ENCODE data around the gene CUEDC1.

The CUEDC1 gene

DNA sequence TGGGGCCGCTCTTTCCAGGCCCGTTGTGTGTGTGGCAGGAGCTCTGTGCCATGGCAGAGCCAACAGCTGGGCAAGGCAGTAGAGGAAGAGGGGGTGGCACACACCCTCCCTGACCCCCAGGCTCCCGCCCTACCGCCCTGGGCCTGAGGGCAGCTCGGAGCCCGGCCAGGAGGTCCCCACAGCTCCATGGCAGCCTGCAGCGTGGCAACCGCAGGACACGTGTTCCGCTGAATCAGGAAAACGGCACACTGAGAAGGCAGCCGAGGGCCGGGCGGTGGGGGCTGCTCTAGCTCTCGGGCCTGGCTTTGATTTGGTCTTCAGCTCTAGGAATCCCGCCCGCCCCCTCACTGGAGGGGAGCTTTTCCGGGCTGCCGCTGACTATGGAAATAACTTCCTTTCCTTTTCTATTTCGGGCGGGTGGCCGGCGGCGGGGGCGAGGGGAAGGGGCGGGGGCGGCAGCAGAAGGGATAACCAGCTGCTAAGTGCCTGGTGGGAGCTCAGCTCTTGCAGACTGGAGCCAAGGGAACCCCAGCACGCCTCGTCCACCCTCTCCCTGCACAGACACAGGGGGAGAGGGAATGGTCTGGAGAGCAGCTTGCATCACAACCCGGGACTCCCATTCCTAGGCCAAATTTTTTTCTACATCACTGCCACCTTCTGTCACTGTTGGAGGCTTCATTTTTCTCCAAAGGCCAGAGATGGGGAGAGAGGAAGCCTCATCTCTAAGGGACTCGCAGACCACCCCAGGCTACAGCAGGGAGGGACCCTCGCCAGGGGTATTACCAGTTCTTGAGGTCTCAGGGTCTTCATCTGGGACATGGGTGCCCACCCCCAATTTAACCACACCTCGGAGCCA lies 80.5 kb downstream of the CUEDC1 start:
- peak; percentile 98 for DNase-seq

- no peak for DNase-seq
Measured at GRCh38 chr17:57874058-57874419, 81.2 kb downstream of the CUEDC1 start.

DNA sequence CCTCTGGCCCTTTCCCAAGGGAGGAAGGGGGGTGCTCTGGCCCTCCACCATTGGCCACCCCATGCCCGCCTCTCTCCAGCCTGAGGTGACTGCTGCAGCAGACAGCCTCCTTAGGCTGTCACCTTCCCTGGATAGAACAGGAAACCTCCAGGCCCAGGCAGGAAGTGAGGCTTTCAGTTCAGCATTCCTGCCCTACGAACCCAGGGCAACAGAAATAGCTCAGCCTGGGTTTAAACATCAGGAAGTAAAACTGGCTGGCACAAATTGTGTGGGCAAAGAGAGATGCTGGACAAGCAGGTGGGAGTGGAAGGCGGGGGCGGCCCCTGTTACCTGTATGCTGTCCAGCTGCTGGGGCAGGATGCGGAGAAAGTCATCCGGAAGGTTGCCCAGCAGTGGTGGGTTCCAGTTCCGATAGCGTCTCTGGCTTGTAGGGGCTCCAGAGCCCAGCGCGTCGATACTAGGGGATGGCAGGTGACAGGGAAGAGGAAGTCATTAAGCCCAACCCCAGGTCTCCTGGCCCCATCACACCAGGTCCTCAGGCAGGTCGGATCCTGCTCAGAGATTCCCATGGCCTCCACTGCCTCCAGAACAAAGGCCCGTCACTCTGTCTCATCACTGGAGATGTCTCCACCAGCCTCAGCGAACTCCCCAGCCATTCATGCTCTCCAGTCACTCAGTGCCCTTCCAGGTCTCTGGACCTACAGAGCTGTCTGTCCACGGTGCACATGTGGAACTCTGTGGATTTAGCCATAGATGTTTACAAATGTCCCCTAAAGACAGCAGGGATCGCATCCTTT lies 81.8 kb downstream of the CUEDC1 start:
- no peak for DNase-seq

DNA sequence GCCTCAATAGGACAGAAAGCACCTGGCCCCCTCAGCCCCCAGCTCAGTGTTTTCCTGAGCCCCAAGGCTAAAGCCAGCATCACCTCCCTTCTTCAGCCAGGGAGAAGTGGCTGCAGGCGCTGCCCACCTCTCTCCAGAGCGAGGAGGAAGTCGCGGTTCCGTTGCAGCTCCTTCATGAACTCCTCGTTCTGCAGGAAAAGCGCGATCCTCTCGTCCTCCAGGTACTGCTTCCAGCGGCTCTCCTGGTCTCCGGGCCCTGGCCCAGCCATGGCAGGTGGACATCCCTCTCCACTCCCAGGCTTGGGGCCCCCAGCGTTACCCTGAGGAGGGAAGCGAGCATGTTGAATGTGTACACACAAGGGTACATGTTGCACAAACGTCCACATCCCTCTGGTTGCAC lies 82.7 kb downstream of the CUEDC1 start:
- no peak for DNase-seq

- DNase-seq: no peak
Measured at GRCh38 chr17:57871863-57872262, 83.3 kb downstream of the CUEDC1 start.

DNA sequence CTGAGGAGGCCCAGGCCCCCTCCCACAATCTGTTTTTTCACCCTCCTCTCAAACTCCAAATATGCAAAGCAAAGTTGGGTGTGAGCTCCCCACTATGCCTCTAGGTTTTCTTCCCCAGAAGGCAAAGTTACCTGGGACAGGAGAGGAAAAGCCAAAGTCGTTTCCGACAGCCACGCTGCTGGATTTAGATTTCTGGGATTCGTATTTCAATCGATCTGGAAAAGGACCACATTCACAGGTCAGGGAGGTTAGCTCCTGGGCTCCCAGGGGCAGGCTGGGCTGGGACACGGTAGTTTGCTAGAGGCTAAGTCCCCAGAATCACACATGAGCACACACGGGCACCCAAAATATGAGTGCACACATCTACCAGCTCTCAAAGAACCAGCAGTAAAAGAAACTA lies 84.1 kb downstream of the CUEDC1 start:
- DNase-seq: no peak

DNA sequence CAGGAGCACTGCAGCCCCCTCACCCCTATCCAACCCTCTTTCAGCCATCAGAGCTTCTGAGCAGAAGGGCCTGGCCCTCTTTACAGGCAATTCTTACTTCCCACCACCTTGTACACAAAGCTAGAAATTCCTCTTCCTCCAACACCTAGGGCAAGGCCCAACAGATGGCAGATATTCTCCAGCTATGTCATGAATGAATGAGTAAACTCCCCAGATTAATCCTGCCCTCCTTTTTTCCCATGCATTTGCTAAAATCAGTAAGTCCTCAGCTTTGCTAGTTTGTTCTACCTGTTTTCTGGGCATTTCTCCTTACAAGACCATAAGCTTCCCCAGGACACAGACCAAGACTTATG lies 85.0 kb downstream of the CUEDC1 start:
- DNase-seq: peak; percentile 48

DNA sequence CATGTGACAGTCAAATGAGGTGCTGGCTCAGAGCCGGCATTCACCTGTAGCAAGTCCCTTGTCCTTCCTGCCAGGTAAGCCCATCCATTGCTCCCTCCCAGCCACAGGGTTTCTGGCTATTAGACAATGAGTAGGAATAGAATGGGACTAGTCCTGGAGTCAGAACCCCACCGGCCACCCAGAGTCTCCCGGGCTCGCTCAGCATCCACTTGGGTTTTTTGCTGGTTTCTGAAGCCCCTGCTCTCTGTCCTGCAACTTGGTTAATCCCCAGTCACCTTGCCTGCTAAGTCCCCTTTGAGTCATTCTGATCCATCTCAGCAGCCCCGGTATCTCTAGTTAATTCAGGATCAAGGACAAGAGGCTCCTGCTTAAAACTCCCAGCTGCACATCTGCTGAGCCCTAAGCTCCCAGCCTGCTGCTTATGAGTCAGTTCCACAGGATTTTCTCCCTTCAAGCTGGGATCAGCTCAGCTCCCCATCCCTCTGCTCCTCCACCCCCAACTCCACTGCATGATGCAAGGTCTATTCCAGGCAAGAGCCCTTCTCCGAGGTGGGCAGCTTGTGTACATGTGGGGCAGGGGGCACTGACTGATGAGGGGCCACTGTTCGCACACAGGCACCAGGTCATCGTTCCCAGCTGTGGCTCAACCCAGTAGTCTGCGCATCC lies 85.5 kb downstream of the CUEDC1 start:
- DNase-seq: peak; percentile 93

- no peak for DNase-seq
Measured at GRCh38 chr17:57868910-57869616, 86.1 kb downstream of the CUEDC1 start.

GRCh38 chr17:57868007-57868909 lies 87.0 kb downstream of the CUEDC1 start:
- peak; percentile 93 for DNase-seq

DNA sequence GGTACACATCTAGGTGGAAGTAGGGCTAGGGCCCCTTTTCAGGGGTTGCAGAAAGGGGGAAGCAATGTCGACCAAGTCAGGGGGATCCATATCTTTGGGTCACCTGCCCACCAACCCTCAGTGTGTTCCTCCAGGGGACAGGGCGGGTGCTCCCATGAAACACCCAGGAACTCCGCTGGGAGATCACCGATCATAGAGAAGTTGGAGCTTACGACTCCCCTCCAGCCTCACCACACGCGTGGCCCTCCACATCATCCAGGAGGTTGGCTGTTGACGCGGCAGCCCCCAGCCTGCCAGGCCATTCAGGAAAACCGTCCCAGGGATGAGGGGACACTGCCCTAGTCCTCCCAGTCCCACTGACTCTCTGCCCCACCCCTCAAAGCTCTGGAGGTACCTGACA lies 88.1 kb downstream of the CUEDC1 start:
- DNase-seq: no peak

- DNase-seq: no peak
Measured at GRCh38 chr17:57866723-57867122, 88.5 kb downstream of the CUEDC1 start.

- DNase-seq: no peak
Measured at GRCh38 chr17:57866319-57866718, 88.9 kb downstream of the CUEDC1 start.

- DNase-seq: no peak
Measured at GRCh38 chr17:57864273-57864672, 90.9 kb downstream of the CUEDC1 start.

DNA sequence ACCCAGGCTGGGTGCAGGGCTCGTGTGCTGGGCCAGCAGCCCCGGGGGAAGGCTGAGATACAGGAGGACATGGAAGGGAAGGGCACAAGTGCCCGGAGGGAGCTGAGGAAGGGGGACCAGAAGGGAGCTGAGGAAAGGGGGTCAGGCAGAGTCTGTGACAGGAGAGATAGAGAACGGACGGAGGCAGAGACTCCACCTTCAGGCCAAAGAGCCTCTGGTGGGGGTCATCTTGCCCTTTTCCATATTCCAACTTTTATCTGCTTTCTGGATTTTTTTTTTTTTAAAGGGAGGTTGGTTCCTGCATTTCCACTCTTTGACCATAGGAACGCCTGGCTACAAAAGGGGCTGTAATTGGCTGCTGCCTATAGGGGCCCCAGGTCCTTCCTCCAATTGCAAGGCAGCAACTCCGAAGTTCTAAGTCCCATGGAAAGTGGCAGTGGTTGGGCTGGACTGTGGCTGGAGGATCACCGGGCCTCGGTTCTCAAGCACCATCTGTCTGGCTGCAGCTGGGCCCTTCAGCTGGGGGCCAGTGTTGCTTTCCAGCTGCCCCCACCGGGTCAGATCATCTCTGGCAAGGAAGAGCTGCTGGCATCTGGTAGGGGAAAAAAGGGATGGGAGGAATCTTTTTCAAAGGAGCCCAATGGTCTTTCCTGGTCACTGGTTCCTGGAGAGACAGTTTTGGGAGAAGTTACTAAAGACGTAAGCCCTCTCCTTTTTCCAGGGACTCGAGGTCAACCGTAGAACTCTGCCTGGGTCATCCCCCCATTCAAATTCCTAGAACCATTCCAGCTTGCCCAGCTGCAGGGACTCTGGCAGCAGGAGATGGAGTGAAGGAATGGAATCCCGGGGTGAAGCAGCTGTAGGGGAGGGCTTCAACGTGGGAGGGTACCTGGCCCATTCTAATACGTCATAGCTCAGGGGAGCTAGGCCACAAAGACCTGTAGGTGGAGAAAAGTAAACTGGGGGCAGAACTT lies 92.2 kb downstream of the CUEDC1 start:
- no peak for DNase-seq

GRCh38 chr17:57861790-57862693 lies 93.2 kb downstream of the CUEDC1 start:
- no peak for DNase-seq

- DNase-seq: no peak
Measured at GRCh38 chr17:57861000-57861789, 94.0 kb downstream of the CUEDC1 start.

- DNase-seq: no peak
Measured at GRCh38 chr17:57860414-57860999, 94.7 kb downstream of the CUEDC1 start.
